Midbrain (tissue), 1 donor: ENCODE data around the gene TERB1.

Experiments
- DNase-seq: peaks from one replicate; lab custom pipeline; 2025; lab: John Stamatoyannopoulos, UW

TERB1 gene

GRCh38 chr16:66750279-66751052 lies 50.9 kb downstream of the TERB1 start:
- no peak for DNase-seq

- DNase-seq, result no peak
Observed at GRCh38 chr16:66746682-66747081, 54.7 kb downstream of the TERB1 start.

GRCh38 chr16:66746048-66746447 lies 55.3 kb downstream of the TERB1 start:
- no peak for DNase-seq

GRCh38 chr16:66741950-66742808 lies 59.2 kb downstream of the TERB1 start:
- peak; percentile 48 for DNase-seq

GRCh38 chr16:66741169-66741900 lies 60.0 kb downstream of the TERB1 start:
- DNase-seq, result peak; percentile 95

GRCh38 chr16:66740533-66740932 lies 60.9 kb downstream of the TERB1 start:
- no peak for DNase-seq

GRCh38 chr16:66740010-66740409 lies 61.4 kb downstream of the TERB1 start:
- peak; percentile 36 for DNase-seq

DNA sequence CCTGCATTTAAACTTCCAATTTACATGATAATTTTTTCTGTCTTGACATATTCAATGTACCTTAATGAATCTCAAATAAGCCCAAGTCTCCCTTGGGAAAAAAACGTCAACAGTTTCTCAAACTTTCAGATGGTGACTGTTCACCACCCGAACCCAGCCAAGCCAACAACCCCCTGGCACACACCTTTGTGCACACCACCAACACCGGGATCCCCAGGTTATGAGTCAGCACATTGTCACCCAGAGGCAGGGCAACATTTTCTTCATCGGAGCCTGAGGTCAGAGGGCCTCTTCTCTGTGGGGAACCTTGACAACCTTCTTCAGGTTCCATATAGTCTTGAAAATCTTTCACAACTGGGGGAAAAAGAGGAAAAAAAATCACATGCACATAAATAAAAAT lies 65.5 kb downstream of the TERB1 start:
- no peak for DNase-seq

- DNase-seq, result no peak
Observed at GRCh38 chr16:66731101-66731500, 70.3 kb downstream of the TERB1 start.

DNA sequence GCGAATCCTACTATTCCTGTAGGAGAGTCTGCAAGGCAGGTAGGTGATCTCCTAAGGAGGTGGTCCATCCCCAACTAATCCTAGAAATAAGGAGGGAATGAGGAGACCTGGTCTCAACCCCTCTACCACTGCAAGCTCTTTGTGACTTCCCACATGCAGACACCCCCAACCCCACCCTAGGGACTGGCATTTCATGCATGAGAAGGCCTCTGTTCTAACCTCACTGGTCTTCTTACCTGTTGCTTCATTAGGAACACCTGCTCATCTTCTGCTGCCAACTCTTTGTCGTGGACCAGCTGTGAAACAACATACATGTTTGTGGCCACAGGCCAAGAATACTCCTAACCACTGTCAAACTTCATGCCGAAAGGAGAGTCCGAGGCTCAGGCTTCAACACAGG lies 72.6 kb downstream of the TERB1 start:
- DNase-seq, result no peak

GRCh38 chr16:66728117-66728787 lies 73.1 kb downstream of the TERB1 start:
- DNase-seq, result peak; percentile 77

- no peak for DNase-seq
Observed at GRCh38 chr16:66720766-66721165, 80.6 kb downstream of the TERB1 start.

DNA sequence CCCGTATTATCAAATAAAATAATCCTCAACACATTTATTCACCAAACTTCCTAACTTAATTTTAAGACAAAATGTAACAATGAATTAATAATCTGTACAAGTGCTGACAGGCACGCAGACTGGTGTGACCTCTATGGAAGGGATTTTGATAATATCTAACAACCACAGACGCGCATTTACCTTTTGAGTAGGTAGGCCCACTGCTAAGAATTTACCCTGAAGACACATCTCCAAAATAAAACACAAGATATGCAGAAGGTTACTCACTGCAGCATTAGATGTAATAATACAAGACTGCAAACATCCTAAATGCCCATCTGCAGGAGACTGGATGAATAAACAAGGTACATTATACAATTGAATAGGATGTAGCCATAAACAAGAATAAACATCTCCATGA lies 82.1 kb downstream of the TERB1 start:
- DNase-seq, result no peak

DNA sequence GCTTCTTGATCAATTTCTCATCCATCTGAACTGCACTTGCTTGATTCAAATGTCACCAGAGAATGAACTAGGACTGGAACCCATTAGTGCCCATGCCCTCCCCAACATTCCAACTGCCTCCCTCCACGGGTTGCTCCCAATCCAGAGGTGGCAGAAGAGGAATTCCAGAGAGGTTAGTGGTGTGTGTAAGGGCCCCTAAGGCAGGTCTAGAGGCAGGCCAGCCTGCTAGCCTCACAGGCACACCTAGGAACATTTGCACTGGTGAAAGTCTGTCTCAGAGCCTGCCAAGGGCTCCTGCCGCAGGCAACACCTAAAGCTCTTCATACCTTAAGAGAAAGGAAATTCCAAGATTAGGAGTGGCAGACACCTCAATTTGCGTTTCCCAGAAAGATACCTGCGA lies 83.6 kb downstream of the TERB1 start:
- no peak for DNase-seq

GRCh38 chr16:66717112-66717675 lies 84.2 kb downstream of the TERB1 start:
- DNase-seq, result peak; percentile 29

GRCh38 chr16:66714654-66715307 lies 86.6 kb downstream of the TERB1 start:
- no peak for DNase-seq

- no peak for DNase-seq
Observed at GRCh38 chr16:66714062-66714461, 87.3 kb downstream of the TERB1 start.

- DNase-seq, result no peak
Observed at GRCh38 chr16:66713076-66713475, 88.3 kb downstream of the TERB1 start.

- DNase-seq, result no peak
Observed at GRCh38 chr16:66712512-66712911, 88.9 kb downstream of the TERB1 start.

- no peak for DNase-seq
Observed at GRCh38 chr16:66711581-66711980, 89.8 kb downstream of the TERB1 start.

DNA sequence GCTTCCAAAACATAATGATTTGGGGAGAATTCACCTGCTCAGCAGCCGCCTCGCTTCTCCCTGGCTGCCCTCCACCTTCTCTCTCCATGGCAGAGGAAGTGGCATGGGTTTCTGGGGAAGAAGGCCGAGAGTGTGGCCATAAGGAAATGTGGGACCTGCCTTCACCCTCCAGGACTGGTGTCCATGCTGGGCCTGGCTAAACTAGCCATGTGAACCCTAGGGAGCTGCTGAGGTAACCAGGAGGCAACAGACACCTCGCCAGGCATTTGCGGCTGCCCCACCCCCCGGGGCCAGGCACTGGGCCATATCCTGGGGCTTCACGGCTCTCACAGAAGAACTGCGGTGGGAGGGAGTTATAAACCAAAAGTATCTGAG lies 94.9 kb downstream of the TERB1 start:
- DNase-seq, result peak; percentile 39
